GM10248 (cell line): Measurements from ENCODE around the gene UBXN7.

Experiments
- CTCF ChIA-PET: fragments of 300-600 bp; sonication (Branson Sonifier 250); formaldehyde crosslinking; extraction: SDS; loops from one replicate; lab custom pipeline; 2021; ENCODE audit warnings: antibody characterized with exemption; lab: Yijun Ruan, JAX
- POLR2A ChIA-PET: fragments of 350-650 bp; sonication (Branson Sonifier 250); formaldehyde crosslinking; extraction: SDS; loops from one replicate; lab custom pipeline; 2020; ENCODE audit warnings: antibody characterized with exemption; lab: Yijun Ruan, JAX
- DNase-seq: peaks from one replicate; pipeline ENCODE4 v3.0.0; 2012; ENCODE audit errors: extremely low spot score
- CTCF ChIP-seq: IDR thresholded peaks from 2 replicates; pipeline ENCODE4 v1.5.1; 2012; ENCODE audit warnings: mild to moderate bottlenecking, low read depth; ENCODE audit errors: extremely low read depth, missing control alignments, control extremely low read depth

The UBXN7 gene

GRCh38 chr3:196414469-196414868, 17.8 kb downstream of the UBXN7 start:
- POLR2A ChIA-PET: interaction anchor here (0.7 kb wide), 1 partner anchor 37 kb away, joined by 3 read pairs; no protein-coding TSS in a partner anchor
- DNase-seq: peak; percentile 37
- no peak for TF ChIP-seq CTCF
- CTCF ChIA-PET: interaction anchor here (1.2 to 1.3 kb wide), 2 partner anchors 11 to 16 kb away, joined by 3 read pairs; no protein-coding TSS in a partner anchor

GRCh38 chr3:196412704-196413103, 19.5 kb downstream of the UBXN7 start:
- no peak for DNase-seq
- CTCF ChIA-PET: interaction anchor here (1.2 to 1.3 kb wide), 2 partner anchors 10 to 53 kb away, joined by 3 read pairs; no protein-coding TSS in a partner anchor
- POLR2A ChIA-PET: no interaction called here
- TF ChIP-seq CTCF: no peak

GRCh38 chr3:196409409-196409808, 22.8 kb downstream of the UBXN7 start:
- TF ChIP-seq CTCF: no peak
- ChIA-PET POLR2A (no interaction called here), CTCF (interaction anchor here (1.2 to 1.6 kb wide), 3 partner anchors 8 to 45 kb away, joined by 3 to 7 read pairs (median 3); no protein-coding TSS in a partner anchor)
- no peak for DNase-seq

GRCh38 chr3:196408565-196409300, 23.5 kb downstream of the UBXN7 start:
- no peak for TF ChIP-seq CTCF
- POLR2A ChIA-PET: no interaction called here
- DNase-seq: no peak
- CTCF ChIA-PET: interaction anchor here (1.2 to 2.0 kb wide), 4 partner anchors 9 to 44 kb away, joined by 3 to 7 read pairs (median 4); no protein-coding TSS in a partner anchor

GRCh38 chr3:196406811-196407470, 25.3 kb downstream of the UBXN7 start:
- TF ChIP-seq CTCF: no peak
- no peak for DNase-seq
- CTCF ChIA-PET: interaction anchor here (0.7 to 2.2 kb wide), 6 partner anchors 9 to 36 kb away, joined by 3 to 7 read pairs (median 4); no protein-coding TSS in a partner anchor
- POLR2A ChIA-PET: interaction anchor here (0.5 kb wide), 1 partner anchor 13 kb away, joined by 3 read pairs; no protein-coding TSS in a partner anchor

GRCh38 chr3:196400331-196400730, 31.9 kb downstream of the UBXN7 start:
- ChIA-PET CTCF (no interaction called here), POLR2A (no interaction called here)
- no peak for TF ChIP-seq CTCF
- no peak for DNase-seq
